ENCODE results near the gene EIF4B.

The EIF4B gene

GRCh38 chr12:53090554-53090953 lies 84.3 kb downstream of the EIF4B start:
- no peak for TF ChIP-seq CTCF (IDR thresholded peaks at IDR 0.05; ENCODE audit: low read depth, low read length)
- DNase-seq (ENCODE audit: extremely low read depth, low read depth), result no peak

GRCh38 chr12:53091756-53092155 lies 85.5 kb downstream of the EIF4B start:
- TF ChIP-seq CTCF (IDR thresholded peaks at IDR 0.05; ENCODE audit: low read depth, low read length), result no peak
- no peak for DNase-seq (ENCODE audit: extremely low read depth, low read depth)
